Measurements from ENCODE around the gene UPP2.

Gene UPP2

GRCh38 chr2:158101384-158101926 lies at the start of gene UPP2:
TSS of gene UPP2 (plus strand) at chr2:158101876. CDS start at chr2:158102064, 188 bp downstream.
- no peak for DNase-seq

- DNase-seq = no peak
Measured at GRCh38 chr2:158052761-158053160, 48.9 kb upstream of the UPP2 start.

GRCh38 chr2:158056875-158057274 lies 44.8 kb upstream of the UPP2 start:
- DNase-seq = no peak

- DNase-seq = no peak
Measured at GRCh38 chr2:158060160-158060834, 41.4 kb upstream of the UPP2 start.

GRCh38 chr2:158060835-158061435 lies 40.7 kb upstream of the UPP2 start:
- DNase-seq = no peak

GRCh38 chr2:158061763-158062162 lies 39.9 kb upstream of the UPP2 start:
- DNase-seq = no peak

GRCh38 chr2:158066046-158066713 lies 35.5 kb upstream of the UPP2 start:
- DNase-seq = no peak

GRCh38 chr2:158071018-158071417 lies 30.7 kb upstream of the UPP2 start:
- DNase-seq = no peak

GRCh38 chr2:158072361-158072760 lies 29.3 kb upstream of the UPP2 start:
- DNase-seq = no peak

GRCh38 chr2:158079672-158080071 lies 22.0 kb upstream of the UPP2 start:
- peak; percentile 70 for DNase-seq

- no peak for DNase-seq
Measured at GRCh38 chr2:158088093-158088492, 13.6 kb upstream of the UPP2 start.

GRCh38 chr2:158089322-158089721 lies 12.4 kb upstream of the UPP2 start:
- peak; percentile 0 for DNase-seq

GRCh38 chr2:158091647-158092046 lies 10.0 kb upstream of the UPP2 start:
- DNase-seq = no peak

GRCh38 chr2:158094487-158095092 lies 7.1 kb upstream of the UPP2 start:
- DNase-seq = no peak

GRCh38 chr2:158095269-158095668 lies 6.4 kb upstream of the UPP2 start:
- DNase-seq = no peak

- no peak for DNase-seq
Measured at GRCh38 chr2:158095912-158096311, 5.8 kb upstream of the UPP2 start.

- DNase-seq = peak; percentile 76
Measured at GRCh38 chr2:158097481-158097880, 4.2 kb upstream of the UPP2 start.

GRCh38 chr2:158098178-158098577 lies 3.5 kb upstream of the UPP2 start:
- no peak for DNase-seq

- DNase-seq = peak; percentile 4
Measured at GRCh38 chr2:158099716-158100115, 2.0 kb upstream of the UPP2 start.

- DNase-seq = no peak
Measured at GRCh38 chr2:158100411-158100810, 1.3 kb upstream of the UPP2 start.

GRCh38 chr2:158102446-158102845 lies 770 bp downstream of the UPP2 start:
- no peak for DNase-seq

GRCh38 chr2:158103411-158104012 lies 1.8 kb downstream of the UPP2 start:
- DNase-seq = no peak

GRCh38 chr2:158104903-158105302 lies 3.2 kb downstream of the UPP2 start:
- no peak for DNase-seq
